Type B pancreatic cell (in vitro differentiated cells): Measurements from ENCODE around the gene MCM3AP. TPM values are rescaled to one million over a fixed set of nuclear protein-coding genes. Genes with fewer than 3 reads are reported as not detected.
A peak's percentile ranks its signal among the peaks of the same experiment; 100 is the strongest.

Experiments used
- DNase-seq: peaks from one replicate; pipeline ENCODE4 v3.0.0; 2021; ENCODE audit warnings: mixed read lengths; ENCODE audit not compliant: unreplicated experiment; ENCODE audit errors: extremely low spot score
- H3K27ac Mint-ChIP-seq: 2 replicates; pipeline ENCODE4 v1.8.0; 2021; ENCODE audit warnings: mild to moderate bottlenecking, mixed read lengths
- H3K27me3 Mint-ChIP-seq: 2 replicates; pipeline ENCODE4 v1.8.0; 2021; ENCODE audit warnings: mixed read lengths
- H3K36me3 Mint-ChIP-seq: 2 replicates; pipeline ENCODE4 v1.8.0; 2021; ENCODE audit warnings: mixed read lengths
- H3K4me1 Mint-ChIP-seq: one replicate; pipeline ENCODE4 v1.8.0; 2021; ENCODE audit warnings: mixed read lengths; ENCODE audit not compliant: unreplicated experiment
- H3K4me3 Mint-ChIP-seq: 2 replicates; pipeline ENCODE4 v1.8.0; 2021; ENCODE audit warnings: mild to moderate bottlenecking, mixed read lengths
- H3K9me3 Mint-ChIP-seq: 2 replicates; pipeline ENCODE4 v1.8.0; 2021; ENCODE audit warnings: mixed read lengths
- CTCF ChIP-seq: fragments of 200-600 bp; sonication (generic); conservative IDR thresholded peaks from 2 replicates; pipeline ENCODE4 v1.5.0; 2021; ENCODE audit warnings: antibody characterized with exemption, mild to moderate bottlenecking
- total RNA-seq: library from RNA; stranded (reverse); gene quantifications from 2 replicates; pipeline ENCODE4 v1.2.1, GENCODE V29; 2021; ENCODE audit warnings: low replicate concordance

The MCM3AP gene
- total RNA-seq, 1 donor from 2014 or later, result 120 TPM

GRCh38 chr21:46191686-46192575 lies 93.5 kb downstream of the MCM3AP start:
- Mint-ChIP-seq H3K36me3 (peaks cover 5% of the 10 kb centered on the region), H3K9me3 (no peaks in the 10 kb centered on the region), H3K27ac (no peak overlapping the region), H3K27me3 (no peaks in the 10 kb centered on the region), H3K4me1 (peaks cover 17% of the 10 kb centered on the region), H3K4me3 (no peak overlapping the region)
- TF ChIP-seq CTCF, result no peak
- peak; percentile 59 for DNase-seq

GRCh38 chr21:46191257-46191685 lies 94.1 kb downstream of the MCM3AP start:
- TF ChIP-seq CTCF, result no peak
- Mint-ChIP-seq H3K9me3 (no peaks in the 10 kb centered on the region), H3K4me1 (peaks cover 17% of the 10 kb centered on the region), H3K36me3 (peaks cover 5% of the 10 kb centered on the region), H3K27me3 (no peaks in the 10 kb centered on the region), H3K27ac (no peak overlapping the region), H3K4me3 (no peak overlapping the region)
- DNase-seq, result no peak

DNA sequence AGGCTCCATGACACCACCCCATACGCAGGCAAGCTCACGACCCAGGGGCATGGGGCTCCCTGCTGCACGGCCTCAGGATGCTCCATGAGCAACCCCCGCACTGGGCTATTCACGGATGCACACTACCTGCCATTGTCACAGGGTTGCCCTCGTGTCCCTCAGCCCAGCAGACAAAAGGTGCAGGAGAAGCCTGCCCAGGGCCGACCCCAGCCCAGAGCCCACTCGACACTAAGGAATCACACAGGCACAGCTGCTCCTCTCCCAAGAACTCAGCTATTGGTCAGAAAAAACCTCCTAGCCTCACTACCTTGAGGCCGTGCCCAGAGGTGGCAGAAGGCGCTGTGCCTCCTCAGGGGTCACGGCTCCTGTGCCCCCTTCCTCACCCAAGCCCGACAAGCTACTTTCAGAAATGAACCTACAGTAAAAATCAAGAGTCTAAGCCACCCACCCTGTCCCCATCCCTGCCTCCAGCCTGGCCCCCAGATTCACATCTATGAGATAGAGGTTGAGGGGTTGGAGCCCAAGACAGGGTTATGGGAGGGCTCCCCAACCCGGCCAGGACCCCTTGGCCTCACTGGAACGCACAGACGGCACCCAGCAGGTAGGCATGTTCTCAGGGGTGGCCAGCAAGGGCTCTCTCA lies 94.8 kb downstream of the MCM3AP start:
- no peak for TF ChIP-seq CTCF
- Mint-ChIP-seq H3K9me3 (no peaks in the 10 kb centered on the region), H3K4me1 (peaks cover 17% of the 10 kb centered on the region), H3K27ac (no peak overlapping the region), H3K36me3 (peaks cover 5% of the 10 kb centered on the region), H3K4me3 (no peak overlapping the region), H3K27me3 (no peaks in the 10 kb centered on the region)
- no peak for DNase-seq

DNA sequence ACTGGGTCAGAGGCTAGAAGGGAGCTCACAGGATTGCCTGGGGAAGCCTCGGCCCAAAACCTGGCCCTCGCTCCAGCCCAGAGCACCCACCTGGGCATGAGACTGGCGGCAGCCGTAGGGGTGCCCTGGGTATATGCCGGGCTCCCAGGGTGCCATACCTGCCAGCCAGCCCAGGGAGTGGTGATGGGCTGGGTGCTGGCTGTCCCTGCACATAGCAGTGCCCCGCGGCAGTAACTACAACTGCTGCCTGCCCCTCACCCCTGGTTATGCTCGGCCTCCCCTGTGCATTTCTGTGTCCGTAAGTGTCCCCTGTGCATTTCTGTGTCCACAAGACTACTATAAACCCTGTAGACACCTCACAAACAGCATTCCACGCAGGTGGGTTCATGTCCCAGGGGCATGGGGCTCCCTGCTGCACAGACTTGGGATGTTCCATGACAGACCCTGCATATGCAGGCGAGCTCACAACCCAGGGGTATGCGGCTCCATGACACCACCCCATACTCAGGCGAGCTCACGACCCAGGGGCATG lies 95.4 kb downstream of the MCM3AP start:
- Mint-ChIP-seq H3K36me3 (peaks cover 5% of the 10 kb centered on the region), H3K27me3 (no peaks in the 10 kb centered on the region), H3K4me1 (peaks cover 21% of the 10 kb centered on the region), H3K9me3 (no peaks in the 10 kb centered on the region), H3K4me3 (no peak overlapping the region), H3K27ac (no peak overlapping the region)
- no peak for TF ChIP-seq CTCF
- DNase-seq, result no peak

- H3K4me1 Mint-ChIP-seq, result peaks cover 21% of the 10 kb centered on the region
- no peak for TF ChIP-seq CTCF
- no peak for DNase-seq
- no peaks in the 10 kb centered on the region for H3K9me3 Mint-ChIP-seq
- H3K36me3 Mint-ChIP-seq, result peaks cover 5% of the 10 kb centered on the region
- H3K27me3 Mint-ChIP-seq, result no peaks in the 10 kb centered on the region
- H3K27ac Mint-ChIP-seq, result peak overlapping the region; percentile 88
- peak overlapping the region; percentile 46 for H3K4me3 Mint-ChIP-seq
Measured at GRCh38 chr21:46189213-46189958, 96.0 kb downstream of the MCM3AP start.
